Measurements from ENCODE around the gene LRRC1. TPM values are rescaled to one million over a fixed set of nuclear protein-coding genes. Genes with fewer than 3 reads are reported as not detected.

LRRC1 gene
- total and polyA plus RNA-seq, 2 of the 8 experiments (the other 6 are each of a cell fraction or from before 2014, with no cell fraction given): 6.7 to 15.9 TPM

DNA sequence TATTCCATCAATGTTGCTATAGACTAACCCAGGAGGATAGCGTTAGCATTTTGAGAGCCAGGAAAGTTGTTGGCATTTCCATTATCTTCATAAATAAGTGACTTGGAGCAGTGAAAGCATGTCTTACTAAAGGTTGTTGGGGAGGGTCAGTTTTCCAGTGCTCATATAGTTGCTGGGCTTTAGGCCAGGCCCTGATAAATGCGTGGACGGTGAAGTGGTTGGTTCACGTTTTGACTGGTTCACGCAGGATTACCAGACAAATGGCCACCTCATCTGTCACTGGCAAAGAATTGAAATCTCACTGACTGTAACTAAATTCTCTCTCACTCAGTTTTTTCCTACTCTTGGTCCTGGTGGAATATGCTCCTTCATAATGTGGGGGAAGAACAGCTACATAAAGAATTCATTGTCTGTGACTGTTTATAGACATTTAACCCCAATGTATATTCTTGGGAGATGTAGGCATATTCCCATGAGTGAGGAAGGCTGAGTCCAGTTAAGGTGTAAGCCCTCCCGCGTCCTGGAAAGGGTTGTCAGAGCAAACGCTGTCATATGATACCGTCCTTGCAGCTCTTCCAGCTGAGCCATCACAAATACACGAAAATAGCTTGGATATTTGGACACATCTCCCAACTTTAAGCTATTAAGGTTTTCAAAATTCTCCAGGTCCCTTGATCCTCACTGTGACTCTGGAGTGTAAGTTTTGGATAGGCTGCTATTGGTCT, 27.8 kb downstream of the LRRC1 start:
- Histone ChIP-seq H3K27ac (ENCODE audit: low read depth, low read length) (no peak overlapping the region), H3K56ac (replicated peaks; ENCODE audit: insufficient read length, low read depth, low read length) (no peak overlapping the region), H3K79me1 (ENCODE audit: low read depth, low read length) (no peaks in the 10 kb centered on the region; the same call in none of the 2 replicates), H3K27me3 (replicated peaks in 1 of 4; ENCODE audit: control insufficient read depth in 3 of 4, extremely low read depth in 1 of 4, insufficient read depth in 3 of 4, low read length in 3 of 4) (no peaks in the 10 kb centered on the region), H2BK120ac (replicated peaks; ENCODE audit: low read depth, low read length) (no peak overlapping the region), H3K9ac (replicated peaks in 1 of 4; ENCODE audit: extremely low read depth in 1 of 4, low read depth in 3 of 4, low read length in 3 of 4) (no peak overlapping the region), H2BK20ac (ENCODE audit: low read length) (no peak overlapping the region), H3K4me1 (replicated peaks in 1 of 4; ENCODE audit: control insufficient read depth in 3 of 4, insufficient read depth in 4 of 4, low read length in 3 of 4) (peaks cover 1 to 9% (median 3%) of the 10 kb centered on the region in 4 experiments; a peak in 3 of 7 replicates), H3K9me3 (ENCODE audit: insufficient read depth in 2 of 2, low read depth in 1 of 2, low read length in 1 of 2) (no peaks in the 10 kb centered on the region), H4K5ac (ENCODE audit: insufficient read length, low read depth, low read length) (no peak overlapping the region), H3K23me2 (ENCODE audit: low read depth, low read length) (no peaks in the 10 kb centered on the region), H2BK5ac (ENCODE audit: low read depth, low read length) (no peak overlapping the region), H2AFZ (ENCODE audit: low read length) (no peak overlapping the region), H2BK12ac (ENCODE audit: low read depth, low read length) (no peak overlapping the region), H3K23ac (ENCODE audit: insufficient read length) (no peak overlapping the region), H4K91ac (replicated peaks; ENCODE audit: insufficient read length, low read length) (no peak overlapping the region), H3K4me2 (ENCODE audit: insufficient read depth in 1 of 2, low read depth in 2 of 2, low read length in 2 of 2) (no peak overlapping the region), H3K36me3 (ENCODE audit: control insufficient read depth in 2 of 4, insufficient read depth in 4 of 4, low read length in 3 of 4) (no peaks in the 10 kb centered on the region), H4K20me1 (replicated peaks in 1 of 2; ENCODE audit: control insufficient read depth in 1 of 2, insufficient read depth in 2 of 2, low read length in 2 of 2) (no peaks in the 10 kb centered on the region), H2AK5ac (ENCODE audit: low read depth, low read length) (no peak overlapping the region), H3K18ac (ENCODE audit: extremely low read depth, low read length) (no peak overlapping the region), H3K14ac (ENCODE audit: insufficient read length) (no peak overlapping the region), H2BK15ac (ENCODE audit: low read length) (no peak overlapping the region), H3K4ac (replicated peaks; ENCODE audit: insufficient read length, low read depth, low read length) (no peak overlapping the region), H3K4me3 (ENCODE audit: extremely low read depth in 1 of 4, insufficient read depth in 2 of 4, low read depth in 3 of 4, low read length in 4 of 4) (no peak overlapping the region), H3K79me2 (ENCODE audit: control insufficient read depth in 1 of 2, insufficient read depth in 2 of 2, low read length in 2 of 2) (peaks cover 0 to 33% of the 10 kb centered on the region in 2 experiments; a peak in 2 of 4 replicates), H4K8ac (ENCODE audit: extremely low read depth, insufficient read depth, low read length) (no peak overlapping the region)
- WGBS, 2 experiments (ENCODE audit: extremely low coverage in 1 of 2, insufficient coverage in 1 of 2, insufficient read length in 1 of 2, insufficient replicate concordance in 2 of 2, low coverage in 1 of 2, low lambda C conversion rate in 2 of 2, missing lambda C conversion rate in 1 of 2): 75% methylated on average over 10 of the region's 10 CpGs; no CpG with 5 or more reads in 1 of the 2 experiments
- POLR2A ChIA-PET (ENCODE audit: partially characterized antibody): interaction anchor here (2.1 kb wide), 1 partner anchor 12 kb away, joined by 6 read pairs; no protein-coding TSS in a partner anchor
- FAIRE-seq (no peak), DNase-seq (ENCODE audit: low read depth in 1 of 2, low spot score in 2 of 2) (no peak)
- CTCF ChIA-PET (ENCODE audit: partially characterized antibody): interaction anchor here (1.1 to 1.4 kb wide), 2 partner anchors 9 to 134 kb away, joined by 3 to 4 read pairs; no protein-coding TSS in a partner anchor
- TF ChIP-seq SP1 (IDR thresholded peaks at IDR 0.05; ENCODE audit: low read depth, low read length) (no peak), POU5F1 (IDR thresholded peaks at IDR 0.05; ENCODE audit: low read depth, low read length) (no peak), CBX5 (IDR thresholded peaks at IDR 0.05; ENCODE audit: low read depth, low read length) (no peak), SP4 (IDR thresholded peaks at IDR 0.05; ENCODE audit: low read length) (no peak), HDAC2 (IDR thresholded peaks at IDR 0.05; ENCODE audit: borderline replicate concordance in 1 of 2, low read depth in 2 of 2, low read length in 2 of 2) (no peak), BACH1 (IDR thresholded peaks at IDR 0.05; ENCODE audit: low read length) (no peak), KDM5A (IDR thresholded peaks at IDR 0.05; ENCODE audit: low read length) (no peak), CHD1 (IDR thresholded peaks at IDR 0.05; ENCODE audit: low read depth, low read length) (no peak), KDM4A (IDR thresholded peaks at IDR 0.05; ENCODE audit: low read depth, low read length, severe bottlenecking) (no peak), CTBP2 (IDR thresholded peaks at IDR 0.05; ENCODE audit: borderline replicate concordance, insufficient read depth, insufficient read length, low read length) (no peak)
- TF ChIP-seq, protein P1, sequence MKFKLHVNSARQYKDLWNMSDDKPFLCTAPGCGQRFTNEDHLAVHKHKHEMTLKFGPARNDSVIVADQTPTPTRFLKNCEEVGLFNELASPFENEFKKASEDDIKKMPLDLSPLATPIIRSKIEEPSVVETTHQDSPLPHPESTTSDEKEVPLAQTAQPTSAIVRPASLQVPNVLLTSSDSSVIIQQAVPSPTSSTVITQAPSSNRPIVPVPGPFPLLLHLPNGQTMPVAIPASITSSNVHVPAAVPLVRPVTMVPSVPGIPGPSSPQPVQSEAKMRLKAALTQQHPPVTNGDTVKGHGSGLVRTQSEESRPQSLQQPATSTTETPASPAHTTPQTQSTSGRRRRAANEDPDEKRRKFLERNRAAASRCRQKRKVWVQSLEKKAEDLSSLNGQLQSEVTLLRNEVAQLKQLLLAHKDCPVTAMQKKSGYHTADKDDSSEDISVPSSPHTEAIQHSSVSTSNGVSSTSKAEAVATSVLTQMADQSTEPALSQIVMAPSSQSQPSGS (IDR thresholded peaks at IDR 0.05; ENCODE audit: low read length): no peak
